H1 (cell line): ENCODE results near the gene SMIM24. TPM values are rescaled to one million over a fixed set of nuclear protein-coding genes. Genes with fewer than 3 reads are reported as not detected.

Experiments
- CTCF ChIA-PET: fragments of 300-600 bp; sonication (Branson Sonifier 250); formaldehyde crosslinking; loops from one replicate; lab custom pipeline; 2021; ENCODE audit not compliant: partially characterized antibody; lab: Charles Lee
- POLR2A ChIA-PET: fragments of 300-600 bp; sonication (Branson Sonifier 250); formaldehyde crosslinking; loops from one replicate; lab custom pipeline; 2021; ENCODE audit warnings: inconsistent platforms; ENCODE audit not compliant: partially characterized antibody; lab: Charles Lee
- DNase-seq, 2 experiments: peaks; one replicate each; pipeline versions ENCODE4 v3.0.0 to v3.0.0-alpha.2; 2010 to 2022; ENCODE audit warnings: low spot score in 2 of 2, low read depth in 1 of 2, mixed read lengths in 1 of 2
- FAIRE-seq: peaks from 2 replicates; lab custom pipeline; 2011; peaks lifted over from hg19 to GRCh38; lab: Jason Lieb, UNC
- H2AFZ ChIP-seq: 2 replicates; pipeline ENCODE4 v1.8.1; 2012; ENCODE audit warnings: low read length, inconsistent platforms
- H2AK5ac ChIP-seq: 2 replicates; pipeline ENCODE4 v1.6.1; 2013; ENCODE audit warnings: low read depth, low read length
- H2BK120ac ChIP-seq: replicated peaks from 2 replicates; pipeline ENCODE3; 2013; ENCODE audit warnings: low read depth, low read length, inconsistent platforms
- H2BK12ac ChIP-seq: 2 replicates; pipeline ENCODE4 v1.6.1; 2013; ENCODE audit warnings: low read depth, low read length
- H2BK15ac ChIP-seq: 2 replicates; pipeline ENCODE4 v1.6.1; 2013; ENCODE audit warnings: low read length
- H2BK20ac ChIP-seq: 2 replicates; pipeline ENCODE4 v1.6.1; 2013; ENCODE audit warnings: low read length
- H2BK5ac ChIP-seq: 2 replicates; pipeline ENCODE4 v1.6.1; 2013; ENCODE audit warnings: low read depth, low read length
- H3K14ac ChIP-seq: 2 replicates; pipeline ENCODE4 v1.6.1; 2013; ENCODE audit warnings: inconsistent platforms; ENCODE audit not compliant: insufficient read length
- H3K18ac ChIP-seq: 2 replicates; pipeline ENCODE4 v1.6.1; 2013; ENCODE audit warnings: low read length; ENCODE audit errors: extremely low read depth
- H3K23ac ChIP-seq: 2 replicates; pipeline ENCODE4 v1.6.1; 2013; ENCODE audit warnings: inconsistent platforms; ENCODE audit not compliant: insufficient read length
- H3K23me2 ChIP-seq: 2 replicates; pipeline ENCODE4 v1.6.1; 2013; ENCODE audit warnings: low read depth, low read length
- H3K27ac ChIP-seq: 2 replicates; pipeline ENCODE4 v1.6.1; 2011; ENCODE audit warnings: low read depth, low read length, inconsistent platforms
- H3K27me3 ChIP-seq, 4 experiments: replicated peaks in 1 of 4; 1 replicate in 1 of 4; 2 replicates in 3 of 4; pipeline versions ENCODE4 v1.6.1 to v1.8.1; 2011 to 2013; ENCODE audit warnings: low read length in 3 of 4, mild to moderate bottlenecking in 3 of 4, inconsistent platforms in 2 of 4, mixed read lengths in 2 of 4, moderate library complexity in 1 of 4; ENCODE audit not compliant: control insufficient read depth in 3 of 4, insufficient read depth in 3 of 4; ENCODE audit errors: extremely low read depth in 1 of 4
- H3K36me3 ChIP-seq, 4 experiments: 2 replicates each; pipeline versions ENCODE4 v1.6.1 to v1.8.1; 2011 to 2013; ENCODE audit warnings: mild to moderate bottlenecking in 4 of 4, low read length in 3 of 4, moderate library complexity in 2 of 4, control low read depth in 1 of 4, inconsistent platforms in 1 of 4; ENCODE audit not compliant: insufficient read depth in 4 of 4, control insufficient read depth in 2 of 4
- H3K4ac ChIP-seq: replicated peaks from 2 replicates; pipeline ENCODE3; 2013; ENCODE audit warnings: low read length, low read depth, mixed read lengths, inconsistent platforms; ENCODE audit not compliant: insufficient read length
- H3K4me1 ChIP-seq, 4 experiments: replicated peaks in 1 of 4; 1 replicate in 1 of 4; 2 replicates in 3 of 4; pipeline versions ENCODE4 v1.6.1 to v1.8.1; 2011 to 2013; ENCODE audit warnings: low read length in 3 of 4, inconsistent platforms in 2 of 4, mixed read lengths in 1 of 4; ENCODE audit not compliant: insufficient read depth in 4 of 4, control insufficient read depth in 3 of 4
- H3K4me2 ChIP-seq, 2 experiments: 2 replicates each; pipeline versions ENCODE4 v1.6.1 to v1.8.1; 2011 to 2013; ENCODE audit warnings: low read depth in 2 of 2, low read length in 2 of 2, control low read depth in 1 of 2, inconsistent platforms in 1 of 2, mild to moderate bottlenecking in 1 of 2; ENCODE audit not compliant: insufficient read depth in 1 of 2
- H3K4me3 ChIP-seq, 4 experiments: fragments of 200-600, 300-600 bp in 1 of 4; sonication (generic), shearing (Covaris generic), sonication (Bioruptor Twin) in 1 of 4; 2 replicates each; pipeline versions ENCODE4 v1.5.1 to v1.8.1; 2011 to 2016; ENCODE audit warnings: low read length in 4 of 4, low read depth in 3 of 4, control low read depth in 2 of 4, inconsistent platforms in 2 of 4, mild to moderate bottlenecking in 2 of 4, mixed read lengths in 1 of 4, moderate library complexity in 1 of 4; ENCODE audit not compliant: insufficient read depth in 2 of 4; ENCODE audit errors: extremely low read depth in 1 of 4
- H3K56ac ChIP-seq: replicated peaks from 2 replicates; pipeline ENCODE3; 2013; ENCODE audit warnings: low read depth, mild to moderate bottlenecking, mixed read lengths, low read length, inconsistent platforms; ENCODE audit not compliant: insufficient read length
- H3K79me1 ChIP-seq: 2 replicates; pipeline ENCODE4 v1.6.1; 2013; ENCODE audit warnings: low read depth, low read length, control low read depth
- H3K79me2 ChIP-seq, 2 experiments: 2 replicates each; pipeline versions ENCODE4 v1.6.1 to v1.8.1; 2012 to 2013; ENCODE audit warnings: low read length in 2 of 2, mild to moderate bottlenecking in 2 of 2, inconsistent platforms in 1 of 2; ENCODE audit not compliant: insufficient read depth in 2 of 2, control insufficient read depth in 1 of 2
- H3K9ac ChIP-seq, 4 experiments: replicated peaks in 1 of 4; 1 replicate in 1 of 4; 2 replicates in 3 of 4; pipeline versions ENCODE4 v1.6.1 to v1.8.1; 2011 to 2013; ENCODE audit warnings: low read depth in 3 of 4, low read length in 3 of 4, control low read depth in 2 of 4, mild to moderate bottlenecking in 2 of 4, moderate library complexity in 2 of 4, inconsistent platforms in 1 of 4; ENCODE audit errors: extremely low read depth in 1 of 4
- H3K9me3 ChIP-seq, 2 experiments: 2 replicates each; pipeline versions ENCODE4 v1.6.1 to v1.8.1; 2012 to 2013; ENCODE audit warnings: mild to moderate bottlenecking in 2 of 2, moderate library complexity in 2 of 2, control low read depth in 1 of 2, inconsistent platforms in 1 of 2, low read depth in 1 of 2, low read length in 1 of 2, mixed read lengths in 1 of 2; ENCODE audit not compliant: insufficient read depth in 2 of 2
- H4K20me1 ChIP-seq, 2 experiments: replicated peaks in 1 of 2; 2 replicates each; pipeline versions ENCODE3 to v1.8.1; 2011 to 2013; ENCODE audit warnings: inconsistent platforms in 2 of 2, low read length in 2 of 2, mild to moderate bottlenecking in 1 of 2; ENCODE audit not compliant: insufficient read depth in 2 of 2, control insufficient read depth in 1 of 2
- H4K5ac ChIP-seq: 2 replicates; pipeline ENCODE4 v1.6.1; 2013; ENCODE audit warnings: low read length, low read depth, mixed read lengths, inconsistent platforms; ENCODE audit not compliant: insufficient read length
- H4K8ac ChIP-seq: 2 replicates; pipeline ENCODE4 v1.8.0; 2013; ENCODE audit warnings: mild to moderate bottlenecking, moderate library complexity, low read length, inconsistent platforms; ENCODE audit not compliant: insufficient read depth; ENCODE audit errors: extremely low read depth
- H4K91ac ChIP-seq: replicated peaks from 2 replicates; pipeline ENCODE3; 2013; ENCODE audit warnings: low read length, mixed read lengths, inconsistent platforms; ENCODE audit not compliant: insufficient read length
- CTBP2 ChIP-seq: IDR thresholded peaks from 2 replicates; pipeline ENCODE4 v1.7.0; 2011; ENCODE audit warnings: borderline replicate concordance, mild to moderate bottlenecking, moderate library complexity, mixed read lengths, low read length; ENCODE audit not compliant: insufficient read depth, insufficient read length
- HDAC2 ChIP-seq, 2 experiments: fragments of 300-600 bp in 1 of 2; sonication (generic) in 1 of 2; IDR thresholded peaks; 2 replicates each; pipeline ENCODE4 v1.6.1; 2011 to 2012; ENCODE audit warnings: low read depth in 2 of 2, low read length in 2 of 2, mild to moderate bottlenecking in 2 of 2, moderate library complexity in 2 of 2, borderline replicate concordance in 1 of 2, inconsistent platforms in 1 of 2
- JUN ChIP-seq: IDR thresholded peaks from 2 replicates; pipeline ENCODE4 v1.6.1; 2011; ENCODE audit warnings: low read depth, mild to moderate bottlenecking, improper control_type of control experiment, low read length
- MAFK ChIP-seq: IDR thresholded peaks from 2 replicates; pipeline ENCODE4 v1.6.1; 2012; ENCODE audit warnings: low read depth, mild to moderate bottlenecking, improper control_type of control experiment, low read length
- MAX ChIP-seq: IDR thresholded peaks from 2 replicates; pipeline ENCODE4 v1.6.1; 2012; ENCODE audit warnings: inconsistent platforms
- SIN3A ChIP-seq, 2 experiments: IDR thresholded peaks in 1 of 2; conservative IDR thresholded peaks in 1 of 2; 2 replicates each; pipeline ENCODE4 v1.6.1; 2011 to 2012; ENCODE audit warnings: low read length in 2 of 2, improper control_type of control experiment in 1 of 2, low read depth in 1 of 2, mild to moderate bottlenecking in 1 of 2
- SIRT6 ChIP-seq: IDR thresholded peaks from one replicate; pipeline ENCODE4 v1.7.1; 2012; ENCODE audit warnings: low read length, inconsistent platforms
- SIX5 ChIP-seq: IDR thresholded peaks from 2 replicates; pipeline ENCODE4 v1.6.1; 2011; ENCODE audit warnings: mild to moderate bottlenecking, low read depth, low read length
- SP4 ChIP-seq: IDR thresholded peaks from 2 replicates; pipeline ENCODE4 v1.6.1; 2012; ENCODE audit warnings: low read length, inconsistent platforms
- SUZ12 ChIP-seq: fragments of 200-600 bp; sonication (generic); IDR thresholded peaks from 2 replicates; pipeline ENCODE4 v1.6.1; 2012; ENCODE audit warnings: mild to moderate bottlenecking, inconsistent platforms, low read length, moderate library complexity, mixed read lengths
- WGBS, 2 experiments: shearing (Covaris generic) in 1 of 2; methylation state at CpG; one replicate each; pipeline versions ENCODE4 v1.1.6 to v1.1.7; 2013 to 2015; ENCODE audit warnings: low lambda C conversion rate in 2 of 2, mixed read lengths in 2 of 2, inconsistent platforms in 1 of 2, low coverage in 1 of 2, missing lambda C conversion rate in 1 of 2; ENCODE audit not compliant: insufficient replicate concordance in 2 of 2, insufficient coverage in 1 of 2, insufficient read length in 1 of 2; ENCODE audit errors: extremely low coverage in 1 of 2, missing lambda C conversion rate in 1 of 2; 5-methylcytosine and 5-hydroxymethylcytosine counted together
- polyA plus RNA-seq, 7 experiments: library from polyadenylated mRNA; depleted of rRNA in 3 of 7; stranded (reverse) in 5 of 7; unstranded in 2 of 7; fragments of >200 nt in 5 of 7; fragments of 200-250 nt in 2 of 7; gene quantifications; 1 replicate in 5 of 7; 2 replicates in 1 of 7; 4 replicates in 1 of 7; pipeline versions ENCODE4 v1.2.1 to v1.2.3, GENCODE V29; 2011 to 2013; ENCODE audit warnings: missing spikeins in 2 of 7, mixed read lengths in 2 of 7
- total RNA-seq: library from RNA; stranded (reverse); fragmentation: NEBNext Ultra II Directional; extraction: Animal tissue kit (Norgen Biotek cat#: 25700); gene quantifications from 2 replicates; pipeline ENCODE4 v1.2.1, GENCODE V29; 2021
- TF ChIP-seq, protein P1 (sequence below): IDR thresholded peaks from 2 replicates; pipeline ENCODE4 v1.6.1; 2011; ENCODE audit warnings: low read length, improper control_type of control experiment

SMIM24 gene
- total and polyA plus RNA-seq, 2 of the 8 experiments (the other 6 are each of a cell fraction or from before 2014, with no cell fraction given): 3.8 to 4.5 TPM

DNA sequence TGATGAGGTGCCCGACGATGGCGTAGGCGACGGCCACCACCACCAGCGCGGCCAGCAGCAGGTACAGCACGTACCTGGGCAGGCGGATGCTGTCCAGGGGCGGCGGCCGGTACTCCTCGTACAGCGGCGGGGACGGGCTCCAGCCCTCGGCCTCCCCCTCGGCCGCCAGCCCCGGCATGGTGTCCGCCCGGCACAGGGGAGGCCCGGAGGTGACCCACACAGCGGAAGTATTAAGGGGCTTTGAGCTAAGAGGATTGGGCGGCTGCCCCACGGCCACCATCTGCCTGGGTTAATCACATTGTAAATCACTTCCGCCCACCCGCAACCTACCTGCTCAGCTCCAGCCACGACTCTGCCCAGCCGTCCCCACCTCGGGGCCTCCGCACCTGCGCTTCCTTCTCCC lies 2.9 kb upstream of the SMIM24 start, which contains the start of gene SMIM44:
SMIM44 (minus strand) TSS at position 216 of the 403 bp plus-strand sequence; CDS start at position 178, 38 bp downstream.
- Histone ChIP-seq H3K14ac (no peak within 1 kb of the TSS), H3K9ac (no peak within 1 kb of the TSS), H2BK5ac (no peak within 1 kb of the TSS), H2BK20ac (no peak within 1 kb of the TSS), H4K5ac (no peak within 1 kb of the TSS), H4K8ac (no peak within 1 kb of the TSS), H3K18ac (no peak within 1 kb of the TSS), H3K4me1 (peaks cover 0 to 6% (median 5%) of the 10 kb centered on the region in 4 experiments; a peak in 6 of 7 replicates), H2BK120ac (no peak within 1 kb of the TSS), H3K79me2 (no peaks in the 10 kb centered on the region), H4K91ac (no peak within 1 kb of the TSS), H3K36me3 (no peaks in the 10 kb centered on the region), H3K79me1 (no peaks in the 10 kb centered on the region), H4K20me1 (peaks cover 0 to 2% of the 10 kb centered on the region in 2 experiments), H2BK15ac (no peak within 1 kb of the TSS), H3K23ac (no peak within 1 kb of the TSS), H3K4me3 (no peak within 1 kb of the TSS), H2BK12ac (no peak within 1 kb of the TSS), H3K4ac (no peak within 1 kb of the TSS), H3K9me3 (no peaks in the 10 kb centered on the region), H3K23me2 (peaks cover 4% of the 10 kb centered on the region; the same call in 1 of the 2 replicates), H2AK5ac (no peak within 1 kb of the TSS), H3K56ac (no peak within 1 kb of the TSS), H3K27me3 (0 out of 7 replicates have a peak, but pooled peaks cover 0 to under 1% (median 0%) of the 10 kb centered on the region in 4 experiments), H3K4me2 (no peak within 1 kb of the TSS), H3K27ac (no peak within 1 kb of the TSS), H2AFZ (no peak within 1 kb of the TSS)
- FAIRE-seq (no peak), DNase-seq (no peak)
- POLR2A ChIA-PET: interaction anchor here (1.0 to 2.2 kb wide), 5 partner anchors 8 to 59 kb away, joined by 3 to 10 read pairs (median 5); no protein-coding TSS in a partner anchor
- CTCF ChIA-PET: interaction anchor here (0.8 to 8.4 kb wide), 11 partner anchors 11 to 178 kb away, joined by 3 to 97 read pairs (median 4); partner anchors contain the start of gene DOHH
- WGBS, 2 experiments: 88% methylated on average over 27 of the region's 33 CpGs; no CpG with 5 or more reads in 1 of the 2 experiments
- TF ChIP-seq JUN: no peak
- TF ChIP-seq SIN3A (conservative IDR thresholded peaks at IDR 0.05 in 1 of 2, IDR thresholded peaks at IDR 0.05 in 1 of 2; ENCODE audit: low read depth in 1 of 2, low read length in 2 of 2): no peak
- TF ChIP-seq HDAC2 (IDR thresholded peaks at IDR 0.05; ENCODE audit: borderline replicate concordance in 1 of 2, low read depth in 2 of 2, low read length in 2 of 2): no peak
- TF ChIP-seq SIRT6: no peak
- TF ChIP-seq MAFK: no peak
- TF ChIP-seq SIX5: no peak
- no peak for TF ChIP-seq SP4
- no peak for TF ChIP-seq SUZ12
- no peak for TF ChIP-seq CTBP2
- TF ChIP-seq, protein P1, sequence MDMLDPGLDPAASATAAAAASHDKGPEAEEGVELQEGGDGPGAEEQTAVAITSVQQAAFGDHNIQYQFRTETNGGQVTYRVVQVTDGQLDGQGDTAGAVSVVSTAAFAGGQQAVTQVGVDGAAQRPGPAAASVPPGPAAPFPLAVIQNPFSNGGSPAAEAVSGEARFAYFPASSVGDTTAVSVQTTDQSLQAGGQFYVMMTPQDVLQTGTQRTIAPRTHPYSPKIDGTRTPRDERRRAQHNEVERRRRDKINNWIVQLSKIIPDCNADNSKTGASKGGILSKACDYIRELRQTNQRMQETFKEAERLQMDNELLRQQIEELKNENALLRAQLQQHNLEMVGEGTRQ: no peak
- no peak for TF ChIP-seq MAX
